SK-N-SH treated with all-trans-retinoic acid at 6 μM for 48 hours (cell line): Measurements from ENCODE around the gene ITIH5.

ENCODE experiments used
- ATAC-seq: fragments of 200-7000 bp; cut with Tn5 transposase; 3 replicates; pipeline ENCODE4 v1.9.1; 2020; ENCODE audit warnings: mild to moderate bottlenecking, moderate library complexity
- ARNTL ChIP-seq: fragments of 450-650 bp; formaldehyde crosslinking; IDR thresholded peaks from 2 replicates; pipeline ENCODE4 v1.5.0; 2020; ENCODE audit warnings: low read depth, mild to moderate bottlenecking, moderate library complexity, borderline replicate concordance
- BACH2 ChIP-seq: fragments of 250-450 bp; sonication (Bioruptor Pico); IDR thresholded peaks from 2 replicates; pipeline ENCODE4 v1.9.0; 2021; ENCODE audit warnings: mild to moderate bottlenecking, borderline replicate concordance
- CSDC2 ChIP-seq: fragments of 250-450 bp; sonication (Bioruptor Pico); IDR thresholded peaks from 2 replicates; pipeline ENCODE4 v1.5.0; 2020; ENCODE audit warnings: mild to moderate bottlenecking, moderate library complexity
- ESRRG ChIP-seq: fragments of 250-450 bp; sonication (Bioruptor Pico); IDR thresholded peaks from 2 replicates; pipeline ENCODE4 v1.6.1; 2021; ENCODE audit warnings: mild to moderate bottlenecking
- GLIS3 ChIP-seq: fragments of 250-450 bp; sonication (Bioruptor Pico); IDR thresholded peaks from 2 replicates; pipeline ENCODE4 v1.5.0; 2020; ENCODE audit warnings: mild to moderate bottlenecking, moderate library complexity
- ISL1 ChIP-seq: fragments of 250-450 bp; sonication (Bioruptor Pico); IDR thresholded peaks from 2 replicates; pipeline ENCODE4 v2.1.2; 2022; ENCODE audit warnings: mild to moderate bottlenecking, moderate library complexity
- OSR1 ChIP-seq: fragments of 250-450 bp; sonication (Bioruptor Pico); IDR thresholded peaks from 2 replicates; pipeline ENCODE4 v1.8.0; 2022; ENCODE audit warnings: moderate library complexity, mild to moderate bottlenecking, inconsistent platforms
- PPARA ChIP-seq: fragments of 250-450 bp; sonication (Bioruptor Pico); IDR thresholded peaks from 2 replicates; pipeline ENCODE4 v1.5.0; 2020; ENCODE audit warnings: mild to moderate bottlenecking, borderline replicate concordance
- RARB ChIP-seq: fragments of 250-450 bp; sonication (Bioruptor Pico); IDR thresholded peaks from 2 replicates; pipeline ENCODE4 v1.8.0; 2021; ENCODE audit warnings: mild to moderate bottlenecking, moderate library complexity
- SNAI2 ChIP-seq: fragments of 250-450 bp; sonication (Bioruptor Pico); IDR thresholded peaks from 2 replicates; pipeline ENCODE4 v1.5.0; 2020; ENCODE audit warnings: mild to moderate bottlenecking, moderate library complexity
- TOX ChIP-seq: fragments of 250-450 bp; sonication (Bioruptor Pico); IDR thresholded peaks from 2 replicates; pipeline ENCODE4 v1.8.0; 2021; ENCODE audit warnings: mild to moderate bottlenecking, moderate library complexity, borderline replicate concordance
- ZFP3 ChIP-seq: fragments of 250-450 bp; sonication (Bioruptor Pico); IDR thresholded peaks from 2 replicates; pipeline ENCODE4 v1.5.0; 2020; ENCODE audit warnings: mild to moderate bottlenecking, moderate library complexity
- ZFP30 ChIP-seq: fragments of 450-650 bp; formaldehyde crosslinking; IDR thresholded peaks from 2 replicates; pipeline ENCODE4 v1.5.0; 2022; ENCODE audit warnings: mild to moderate bottlenecking, moderate library complexity
- ZNF565 ChIP-seq: fragments of 450-650 bp; formaldehyde crosslinking; conservative IDR thresholded peaks from 2 replicates; pipeline ENCODE4 v1.5.0; 2020; ENCODE audit warnings: low read depth, mild to moderate bottlenecking, moderate library complexity
- ZNF70 ChIP-seq: fragments of 450-650 bp; formaldehyde crosslinking; IDR thresholded peaks from 2 replicates; pipeline ENCODE4 v1.5.0; 2020; ENCODE audit warnings: mild to moderate bottlenecking, moderate library complexity
- ZNF8 ChIP-seq: fragments of 450-650 bp; formaldehyde crosslinking; IDR thresholded peaks from 2 replicates; pipeline ENCODE4 v1.5.0; 2020; ENCODE audit warnings: mild to moderate bottlenecking, moderate library complexity
- TF ChIP-seq, protein P1 (sequence below): fragments of 250-450 bp; sonication (Bioruptor Pico); IDR thresholded peaks from 2 replicates; pipeline ENCODE4 v1.8.0; 2021; ENCODE audit warnings: low read depth, mild to moderate bottlenecking, moderate library complexity, borderline replicate concordance
- TF ChIP-seq, protein P2 (sequence below): fragments of 250-450 bp; sonication (Bioruptor Pico); IDR thresholded peaks from 2 replicates; pipeline ENCODE4 v1.5.1; 2020; ENCODE audit warnings: low read depth, mild to moderate bottlenecking, moderate library complexity
- TF ChIP-seq, protein P3 (sequence below): fragments of 250-450 bp; sonication (Bioruptor Pico); IDR thresholded peaks from 2 replicates; pipeline ENCODE4 v1.8.0; 2020; ENCODE audit warnings: mild to moderate bottlenecking, moderate library complexity, borderline replicate concordance
- TF ChIP-seq, protein P4 (sequence below): fragments of 250-450 bp; sonication (Bioruptor Pico); IDR thresholded peaks from 2 replicates; pipeline ENCODE4 v1.5.0; 2020; ENCODE audit warnings: mild to moderate bottlenecking, moderate library complexity

Gene ITIH5

DNA sequence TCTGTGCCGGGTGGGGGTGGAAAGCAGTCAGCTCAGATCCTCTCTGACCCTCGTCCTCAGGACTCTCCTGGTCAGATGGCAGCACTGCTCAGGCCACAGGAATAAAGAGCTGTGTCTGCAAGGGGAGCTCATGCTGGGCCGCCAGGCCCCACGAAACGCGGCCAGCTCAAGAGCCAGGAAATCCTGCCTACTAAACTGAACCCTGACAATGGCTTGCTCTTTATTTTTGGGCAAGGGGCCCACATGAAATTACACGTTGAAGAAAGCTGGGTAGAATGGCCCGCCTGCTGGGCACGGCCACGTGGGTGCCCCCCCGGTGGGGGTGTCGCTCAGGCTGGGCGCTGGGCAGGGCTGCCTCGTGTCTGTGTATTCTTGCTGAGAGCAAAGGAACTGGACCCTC lies 103.0 kb downstream of the ITIH5 start:
- TF ChIP-seq, protein P1, sequence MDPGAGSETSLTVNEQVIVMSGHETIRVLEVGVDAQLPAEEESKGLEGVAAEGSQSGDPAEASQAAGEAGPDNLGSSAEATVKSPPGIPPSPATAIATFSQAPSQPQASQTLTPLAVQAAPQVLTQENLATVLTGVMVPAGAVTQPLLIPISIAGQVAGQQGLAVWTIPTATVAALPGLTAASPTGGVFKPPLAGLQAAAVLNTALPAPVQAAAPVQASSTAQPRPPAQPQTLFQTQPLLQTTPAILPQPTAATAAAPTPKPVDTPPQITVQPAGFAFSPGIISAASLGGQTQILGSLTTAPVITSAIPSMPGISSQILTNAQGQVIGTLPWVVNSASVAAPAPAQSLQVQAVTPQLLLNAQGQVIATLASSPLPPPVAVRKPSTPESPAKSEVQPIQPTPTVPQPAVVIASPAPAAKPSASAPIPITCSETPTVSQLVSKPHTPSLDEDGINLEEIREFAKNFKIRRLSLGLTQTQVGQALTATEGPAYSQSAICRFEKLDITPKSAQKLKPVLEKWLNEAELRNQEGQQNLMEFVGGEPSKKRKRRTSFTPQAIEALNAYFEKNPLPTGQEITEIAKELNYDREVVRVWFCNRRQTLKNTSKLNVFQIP (CRISPR knock-in tag): no peak
- no peak for TF ChIP-seq SNAI2 (CRISPR knock-in tag)
- TF ChIP-seq ZFP3 (CRISPR knock-in tag): no peak
- TF ChIP-seq, protein P2, sequence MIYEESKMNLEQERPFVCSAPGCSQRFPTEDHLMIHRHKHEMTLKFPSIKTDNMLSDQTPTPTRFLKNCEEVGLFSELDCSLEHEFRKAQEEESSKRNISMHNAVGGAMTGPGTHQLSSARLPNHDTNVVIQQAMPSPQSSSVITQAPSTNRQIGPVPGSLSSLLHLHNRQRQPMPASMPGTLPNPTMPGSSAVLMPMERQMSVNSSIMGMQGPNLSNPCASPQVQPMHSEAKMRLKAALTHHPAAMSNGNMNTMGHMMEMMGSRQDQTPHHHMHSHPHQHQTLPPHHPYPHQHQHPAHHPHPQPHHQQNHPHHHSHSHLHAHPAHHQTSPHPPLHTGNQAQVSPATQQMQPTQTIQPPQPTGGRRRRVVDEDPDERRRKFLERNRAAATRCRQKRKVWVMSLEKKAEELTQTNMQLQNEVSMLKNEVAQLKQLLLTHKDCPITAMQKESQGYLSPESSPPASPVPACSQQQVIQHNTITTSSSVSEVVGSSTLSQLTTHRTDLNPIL (CRISPR knock-in tag): no peak
- no peak for TF ChIP-seq ZNF70 (CRISPR knock-in tag)
- TF ChIP-seq RARB (CRISPR knock-in tag): no peak
- TF ChIP-seq ZFP30 (CRISPR knock-in tag): no peak
- TF ChIP-seq TOX (CRISPR knock-in tag): no peak
- TF ChIP-seq, protein P3, sequence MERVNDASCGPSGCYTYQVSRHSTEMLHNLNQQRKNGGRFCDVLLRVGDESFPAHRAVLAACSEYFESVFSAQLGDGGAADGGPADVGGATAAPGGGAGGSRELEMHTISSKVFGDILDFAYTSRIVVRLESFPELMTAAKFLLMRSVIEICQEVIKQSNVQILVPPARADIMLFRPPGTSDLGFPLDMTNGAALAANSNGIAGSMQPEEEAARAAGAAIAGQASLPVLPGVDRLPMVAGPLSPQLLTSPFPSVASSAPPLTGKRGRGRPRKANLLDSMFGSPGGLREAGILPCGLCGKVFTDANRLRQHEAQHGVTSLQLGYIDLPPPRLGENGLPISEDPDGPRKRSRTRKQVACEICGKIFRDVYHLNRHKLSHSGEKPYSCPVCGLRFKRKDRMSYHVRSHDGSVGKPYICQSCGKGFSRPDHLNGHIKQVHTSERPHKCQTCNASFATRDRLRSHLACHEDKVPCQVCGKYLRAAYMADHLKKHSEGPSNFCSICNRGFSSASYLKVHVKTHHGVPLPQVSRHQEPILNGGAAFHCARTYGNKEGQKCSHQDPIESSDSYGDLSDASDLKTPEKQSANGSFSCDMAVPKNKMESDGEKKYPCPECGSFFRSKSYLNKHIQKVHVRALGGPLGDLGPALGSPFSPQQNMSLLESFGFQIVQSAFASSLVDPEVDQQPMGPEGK (CRISPR knock-in tag): no peak
- no peak for TF ChIP-seq ARNTL (CRISPR knock-in tag)
- TF ChIP-seq CSDC2 (CRISPR knock-in tag): no peak
- no peak for TF ChIP-seq GLIS3 (CRISPR knock-in tag)
- ATAC-seq: no peak

DNA sequence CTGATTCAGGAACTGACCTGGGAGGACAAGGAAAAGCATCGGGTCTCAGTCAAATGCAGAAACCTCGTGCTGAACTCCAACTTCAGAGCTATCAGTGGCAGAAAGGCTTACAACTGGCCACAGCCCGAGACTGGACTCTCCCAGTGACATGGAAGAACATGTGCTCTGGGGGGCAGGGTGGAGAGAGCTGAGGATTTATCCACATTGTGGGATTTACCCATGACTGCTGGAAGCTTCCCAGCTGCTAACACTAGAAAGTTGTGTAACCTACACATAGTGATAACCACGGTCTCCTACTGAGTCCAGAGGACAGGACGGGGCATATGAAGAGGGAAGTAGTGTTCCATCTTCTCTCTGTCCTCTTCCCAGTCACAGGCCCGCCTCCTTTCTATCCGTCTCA lies 103.4 kb downstream of the ITIH5 start:
- TF ChIP-seq PPARA (CRISPR knock-in tag) (no peak), ZFP3 (CRISPR knock-in tag) (no peak), BACH2 (CRISPR knock-in tag) (no peak), RARB (CRISPR knock-in tag) (no peak), ARNTL (CRISPR knock-in tag) (no peak), TOX (CRISPR knock-in tag) (no peak), SNAI2 (CRISPR knock-in tag) (no peak), OSR1 (no peak), ISL1 (CRISPR knock-in tag) (no peak), ZNF565 (CRISPR knock-in tag) (no peak)
- TF ChIP-seq, protein P3 (CRISPR knock-in tag): no peak
- ATAC-seq: no peak

DNA sequence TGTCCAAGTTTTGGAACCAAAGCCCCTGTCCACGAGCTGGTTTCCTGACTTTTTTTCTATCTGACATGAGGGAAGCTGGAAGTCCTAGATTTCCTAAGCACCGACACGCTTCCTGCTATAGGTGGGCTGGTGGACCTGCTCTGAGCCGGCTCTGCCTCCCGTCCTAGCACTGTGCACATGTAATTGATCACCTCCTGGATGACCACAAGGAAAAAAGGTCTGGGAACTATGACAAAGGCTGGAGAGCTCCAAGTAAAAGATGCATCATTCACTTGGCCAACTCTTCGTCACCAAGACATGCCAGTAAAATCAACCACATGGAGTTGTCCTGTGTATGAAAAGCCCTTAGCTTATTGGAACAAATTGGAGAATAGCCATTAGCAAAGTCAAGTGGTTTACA lies 104.8 kb downstream of the ITIH5 start:
- no peak for ATAC-seq
- TF ChIP-seq ZFP30 (CRISPR knock-in tag) (no peak), ZNF70 (CRISPR knock-in tag) (no peak), RARB (CRISPR knock-in tag) (no peak), ZFP3 (CRISPR knock-in tag) (no peak), PPARA (CRISPR knock-in tag) (no peak), ARNTL (CRISPR knock-in tag) (no peak), ESRRG (CRISPR knock-in tag) (no peak), ZNF8 (CRISPR knock-in tag) (no peak), GLIS3 (CRISPR knock-in tag) (no peak), SNAI2 (CRISPR knock-in tag) (no peak)

DNA sequence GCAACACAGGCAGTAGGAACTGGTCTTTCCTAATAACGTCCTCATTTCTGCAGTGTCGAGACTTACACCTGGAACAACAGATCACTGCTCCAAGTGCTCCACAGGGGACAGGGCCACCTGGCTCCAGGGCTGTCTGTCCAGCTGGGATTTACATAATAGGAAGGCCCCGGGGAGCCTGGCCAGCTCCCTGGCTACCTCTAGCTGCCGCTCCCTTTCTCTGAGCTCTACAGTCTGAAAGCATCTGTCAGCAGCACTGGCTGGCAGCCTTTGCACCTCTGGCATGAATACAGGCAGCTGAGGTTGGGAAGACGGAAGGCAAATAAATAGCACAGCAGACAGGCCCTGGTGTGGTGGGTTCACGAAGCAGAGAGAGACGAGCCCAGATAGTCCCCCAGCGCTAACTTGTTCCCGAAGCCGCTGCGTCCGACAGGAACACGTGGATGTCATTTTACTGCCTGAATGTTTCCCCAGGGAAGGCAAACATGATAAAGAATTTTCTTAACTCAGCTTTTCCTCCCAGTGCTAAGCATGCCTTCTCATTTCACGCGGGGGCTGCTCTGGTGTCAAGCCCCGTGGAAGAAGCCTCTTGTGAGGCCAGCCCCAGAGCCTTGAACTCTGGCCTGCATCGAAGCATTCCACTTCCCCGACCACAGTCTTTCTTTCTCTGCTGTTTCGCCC lies 105.4 kb downstream of the ITIH5 start:
- no peak for ATAC-seq
- TF ChIP-seq ZNF70 (CRISPR knock-in tag): no peak
- TF ChIP-seq PPARA (CRISPR knock-in tag): no peak
- TF ChIP-seq, protein P1 (CRISPR knock-in tag): no peak
- TF ChIP-seq, protein P4, sequence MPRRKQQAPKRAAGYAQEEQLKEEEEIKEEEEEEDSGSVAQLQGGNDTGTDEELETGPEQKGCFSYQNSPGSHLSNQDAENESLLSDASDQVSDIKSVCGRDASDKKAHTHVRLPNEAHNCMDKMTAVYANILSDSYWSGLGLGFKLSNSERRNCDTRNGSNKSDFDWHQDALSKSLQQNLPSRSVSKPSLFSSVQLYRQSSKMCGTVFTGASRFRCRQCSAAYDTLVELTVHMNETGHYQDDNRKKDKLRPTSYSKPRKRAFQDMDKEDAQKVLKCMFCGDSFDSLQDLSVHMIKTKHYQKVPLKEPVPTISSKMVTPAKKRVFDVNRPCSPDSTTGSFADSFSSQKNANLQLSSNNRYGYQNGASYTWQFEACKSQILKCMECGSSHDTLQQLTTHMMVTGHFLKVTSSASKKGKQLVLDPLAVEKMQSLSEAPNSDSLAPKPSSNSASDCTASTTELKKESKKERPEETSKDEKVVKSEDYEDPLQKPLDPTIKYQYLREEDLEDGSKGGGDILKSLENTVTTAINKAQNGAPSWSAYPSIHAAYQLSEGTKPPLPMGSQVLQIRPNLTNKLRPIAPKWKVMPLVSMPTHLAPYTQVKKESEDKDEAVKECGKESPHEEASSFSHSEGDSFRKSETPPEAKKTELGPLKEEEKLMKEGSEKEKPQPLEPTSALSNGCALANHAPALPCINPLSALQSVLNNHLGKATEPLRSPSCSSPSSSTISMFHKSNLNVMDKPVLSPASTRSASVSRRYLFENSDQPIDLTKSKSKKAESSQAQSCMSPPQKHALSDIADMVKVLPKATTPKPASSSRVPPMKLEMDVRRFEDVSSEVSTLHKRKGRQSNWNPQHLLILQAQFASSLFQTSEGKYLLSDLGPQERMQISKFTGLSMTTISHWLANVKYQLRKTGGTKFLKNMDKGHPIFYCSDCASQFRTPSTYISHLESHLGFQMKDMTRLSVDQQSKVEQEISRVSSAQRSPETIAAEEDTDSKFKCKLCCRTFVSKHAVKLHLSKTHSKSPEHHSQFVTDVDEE (CRISPR knock-in tag): no peak
- no peak for TF ChIP-seq BACH2 (CRISPR knock-in tag)
- no peak for TF ChIP-seq ZNF565 (CRISPR knock-in tag)
- no peak for TF ChIP-seq ESRRG (CRISPR knock-in tag)
- TF ChIP-seq ZNF8 (CRISPR knock-in tag): no peak
- TF ChIP-seq ISL1 (CRISPR knock-in tag): no peak
- TF ChIP-seq CSDC2 (CRISPR knock-in tag): no peak
